Body of pancreas (tissue), 4 donors: ENCODE results near the gene CYP4F3.

Experiments
- CTCF ChIP-seq, 7 experiments: fragments of 450-650 bp in 4 of 7; fragments of 200-600 bp in 3 of 7; sonication (generic) in 3 of 7; IDR thresholded peaks; one replicate each; pipeline ENCODE4 v1.5.1; 2016 to 2019; ENCODE audit warnings: antibody characterized with exemption in 7 of 7
- POLR2A ChIP-seq, 3 donors: fragments of 450-650 bp; IDR thresholded peaks; one replicate each; pipeline ENCODE4 v1.6.1; 2016; ENCODE audit warnings: antibody characterized with exemption in 3 of 3, mild to moderate bottlenecking in 2 of 3

DNA sequence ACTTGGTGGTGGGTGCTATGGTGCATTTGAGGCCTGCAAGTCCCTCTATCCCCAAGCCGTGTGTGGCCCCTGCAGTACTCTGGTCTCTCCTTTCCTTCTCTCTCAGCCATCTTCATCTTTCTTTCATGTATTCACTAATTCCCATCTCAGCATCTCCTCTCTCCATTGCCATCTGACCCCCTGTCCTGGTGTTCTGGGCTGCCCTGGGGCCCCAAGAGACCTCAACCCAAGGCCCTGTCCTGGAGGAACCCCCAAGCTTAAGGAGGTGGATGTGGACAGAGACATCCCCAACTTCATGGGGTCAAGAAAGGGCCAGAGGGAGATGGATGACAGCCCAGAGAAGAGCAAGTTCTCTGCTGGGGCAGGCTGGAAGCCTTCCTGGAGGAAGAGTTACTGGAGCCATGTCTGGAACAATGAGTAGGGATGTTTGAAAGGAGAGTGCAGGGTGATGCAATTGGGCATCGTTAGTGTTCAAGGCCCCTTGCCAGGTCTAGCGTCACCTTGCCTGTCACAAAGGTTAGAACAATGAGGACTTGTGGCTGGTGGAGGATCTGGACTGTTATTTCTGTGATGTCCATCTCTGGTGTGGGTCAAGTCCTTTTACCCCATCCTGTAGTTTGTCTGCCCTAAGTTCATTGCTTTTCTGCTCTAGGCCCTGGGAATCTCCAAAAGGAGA is 3.5 kb downstream of the CYP4F3 start:
- TF ChIP-seq CTCF (IDR thresholded peaks at IDR 0.05) (no peak), POLR2A (IDR thresholded peaks at IDR 0.05) (no peak)
